Kidney (tissue), 14 donors: ENCODE data around the gene SMG6. TPM values are rescaled to one million over a fixed set of nuclear protein-coding genes. Genes with fewer than 3 reads are reported as not detected.

Experiments used
- DNase-seq, 5 donors: peaks; one replicate each; pipeline ENCODE4 v3.0.0-alpha.2; 2013 to 2020
- FAIRE-seq: peaks from 2 replicates; lab custom pipeline; 2012; peaks lifted over from hg19 to GRCh38; lab: Jason Lieb, UNC
- H3K27ac ChIP-seq, 2 donors: one replicate each; pipeline ENCODE4 v1.7.0; 2013; ENCODE audit warnings: low read depth in 2 of 2, low read length in 2 of 2, inconsistent platforms in 1 of 2
- H3K27me3 ChIP-seq: one replicate; pipeline ENCODE4 v1.7.1; 2013; ENCODE audit warnings: low read length, inconsistent platforms; ENCODE audit not compliant: control insufficient read depth, insufficient read depth
- H3K36me3 ChIP-seq, 3 donors: one replicate each; pipeline versions ENCODE4 v1.7.0 to v1.7.1; 2013; ENCODE audit warnings: low read length in 3 of 3, control low read depth in 1 of 3, inconsistent platforms in 1 of 3; ENCODE audit not compliant: insufficient read depth in 3 of 3, control insufficient read depth in 2 of 3
- H3K4me1 ChIP-seq, 3 donors: one replicate each; pipeline versions ENCODE4 v1.7.0 to v1.7.1; 2013; ENCODE audit warnings: low read length in 3 of 3, inconsistent platforms in 1 of 3, low read depth in 1 of 3; ENCODE audit not compliant: control insufficient read depth in 2 of 3, insufficient read depth in 2 of 3
- H3K4me3 ChIP-seq, 3 donors: one replicate each; pipeline versions ENCODE4 v1.7.0 to v1.8.1; 2013; ENCODE audit warnings: low read length in 3 of 3, control low read depth in 1 of 3, inconsistent platforms in 1 of 3
- H3K9ac ChIP-seq, 3 donors: one replicate each; pipeline versions ENCODE4 v1.7.0 to v1.7.1; 2013; ENCODE audit warnings: low read length in 3 of 3, control low read depth in 1 of 3, inconsistent platforms in 1 of 3
- H3K9me3 ChIP-seq, 3 donors: one replicate each; pipeline versions ENCODE4 v1.7.0 to v1.7.1; 2013; ENCODE audit warnings: low read length in 3 of 3, control low read depth in 1 of 3, inconsistent platforms in 1 of 3; ENCODE audit not compliant: control insufficient read depth in 2 of 3, insufficient read depth in 1 of 3
- intact Hi-C: fragments of 100-400 bp; cut with DNase I; formaldehyde crosslinking; loops from one replicate; pipeline ENCODE4 v1.11.1; 2022
- polyA plus RNA-seq: library from polyadenylated mRNA; stranded (reverse); fragments of 350-450 nt; fragmentation: Illumina TruSeq; extraction: RNeasy Lipid Tissue Mini Kit (QIAGEN cat#74804); gene quantifications from one replicate; pipeline ENCODE4 v1.2.3, GENCODE V29; 2014; ENCODE audit warnings: low read depth, low replicate concordance; ENCODE audit not compliant: insufficient read depth
- total RNA-seq: library from RNA; stranded (reverse); fragmentation: NEBNext Ultra II Directional; extraction: Animal tissue kit (Norgen Biotek cat#: 25700); gene quantifications from one replicate; pipeline ENCODE4 v1.2.1, GENCODE V29; 2021
- TF ChIP-seq, protein P1 (sequence below): IDR thresholded peaks from 3 replicates; pipeline ENCODE4 v1.5.1; 2012; ENCODE audit warnings: mild to moderate bottlenecking, moderate library complexity, borderline replicate concordance; ENCODE audit not compliant: insufficient read depth; ENCODE audit errors: extremely low read depth
- donor health status: control.
- donor health status: control.
- donor health status: control.
- donor health status: control.
- donor health status: control.
- donor health status: DM: yes; HTN: yes; CAD: no.
- donor health status: Normal renal cell carcinoma (clear cell type).

SMG6 gene
- total and polyA plus RNA-seq, 2 donors from 2014 or later = 20.6 to 37.3 TPM

DNA sequence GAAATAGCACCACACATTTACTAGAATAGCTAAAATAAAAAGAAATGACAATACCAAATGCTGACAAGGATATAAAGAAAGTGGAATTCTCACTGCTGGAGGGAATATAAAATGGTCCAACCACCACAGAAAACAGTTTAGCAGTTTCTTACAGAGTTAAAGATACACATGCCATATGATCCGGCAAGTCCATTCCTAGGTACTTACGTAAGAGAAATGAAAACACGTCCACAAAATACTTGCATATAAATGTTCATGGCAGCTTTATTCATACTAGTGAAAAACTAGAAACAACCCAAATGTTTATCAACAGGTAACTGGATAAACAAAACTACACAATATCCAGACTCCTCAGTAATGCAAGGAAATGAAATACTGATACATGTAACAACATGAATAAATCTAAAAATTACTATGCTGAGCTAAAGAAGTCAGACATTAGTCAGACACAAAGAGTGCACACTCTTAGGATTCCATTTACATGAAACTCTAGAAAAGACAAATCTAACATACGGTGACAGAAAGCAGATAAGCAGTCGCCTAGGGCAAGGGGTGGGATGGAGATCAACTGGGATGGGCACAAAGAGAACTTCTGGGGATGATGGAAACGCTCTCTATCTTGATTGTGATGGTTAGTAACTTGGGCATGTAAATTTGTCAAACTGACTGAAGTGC lies 76.4 kb downstream of the SMG6 start:
- no peak overlapping the region for H3K27ac ChIP-seq
- H3K4me3 ChIP-seq = no peak overlapping the region
- TF ChIP-seq, protein P1, sequence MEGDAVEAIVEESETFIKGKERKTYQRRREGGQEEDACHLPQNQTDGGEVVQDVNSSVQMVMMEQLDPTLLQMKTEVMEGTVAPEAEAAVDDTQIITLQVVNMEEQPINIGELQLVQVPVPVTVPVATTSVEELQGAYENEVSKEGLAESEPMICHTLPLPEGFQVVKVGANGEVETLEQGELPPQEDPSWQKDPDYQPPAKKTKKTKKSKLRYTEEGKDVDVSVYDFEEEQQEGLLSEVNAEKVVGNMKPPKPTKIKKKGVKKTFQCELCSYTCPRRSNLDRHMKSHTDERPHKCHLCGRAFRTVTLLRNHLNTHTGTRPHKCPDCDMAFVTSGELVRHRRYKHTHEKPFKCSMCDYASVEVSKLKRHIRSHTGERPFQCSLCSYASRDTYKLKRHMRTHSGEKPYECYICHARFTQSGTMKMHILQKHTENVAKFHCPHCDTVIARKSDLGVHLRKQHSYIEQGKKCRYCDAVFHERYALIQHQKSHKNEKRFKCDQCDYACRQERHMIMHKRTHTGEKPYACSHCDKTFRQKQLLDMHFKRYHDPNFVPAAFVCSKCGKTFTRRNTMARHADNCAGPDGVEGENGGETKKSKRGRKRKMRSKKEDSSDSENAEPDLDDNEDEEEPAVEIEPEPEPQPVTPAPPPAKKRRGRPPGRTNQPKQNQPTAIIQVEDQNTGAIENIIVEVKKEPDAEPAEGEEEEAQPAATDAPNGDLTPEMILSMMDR = no peak
- no peaks in the 10 kb centered on the region for H3K9me3 ChIP-seq
- H3K4me1 ChIP-seq = peaks cover 0 to 12% (median 9%) of the 10 kb centered on the region in 3 donors
- FAIRE-seq (no peak), DNase-seq (no peak)
- intact Hi-C loops = no loop called here
- H3K9ac ChIP-seq = no peak overlapping the region
- no peaks in the 10 kb centered on the region for H3K27me3 ChIP-seq
- H3K36me3 ChIP-seq = peaks cover 0 to under 1% (median 0%) of the 10 kb centered on the region in 3 donors

DNA sequence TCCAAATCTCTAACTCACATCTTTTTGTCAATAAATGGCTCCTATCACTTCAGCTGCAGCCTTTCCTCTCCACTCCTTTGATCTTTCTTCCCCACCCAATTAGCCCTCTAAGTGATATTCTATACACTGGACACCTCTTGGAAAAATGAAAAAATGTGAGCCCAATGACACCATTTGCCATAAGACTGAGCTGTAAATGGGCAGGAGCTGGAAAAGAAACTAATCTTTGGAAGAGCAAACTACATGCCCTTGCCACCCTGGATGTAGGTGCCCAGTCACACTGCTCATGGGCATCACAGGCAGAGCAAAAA lies 80.0 kb downstream of the SMG6 start:
- Histone ChIP-seq H3K36me3 (no peaks in the 10 kb centered on the region), H3K4me3 (no peak overlapping the region), H3K27me3 (no peaks in the 10 kb centered on the region), H3K9ac (no peak overlapping the region), H3K27ac (no peak overlapping the region), H3K4me1 (peaks cover 0 to 12% (median 9%) of the 10 kb centered on the region in 3 donors), H3K9me3 (no peaks in the 10 kb centered on the region)
- intact Hi-C loops = no loop called here
- FAIRE-seq = no peak
- no peak for DNase-seq
- TF ChIP-seq, protein P1 = no peak

DNA sequence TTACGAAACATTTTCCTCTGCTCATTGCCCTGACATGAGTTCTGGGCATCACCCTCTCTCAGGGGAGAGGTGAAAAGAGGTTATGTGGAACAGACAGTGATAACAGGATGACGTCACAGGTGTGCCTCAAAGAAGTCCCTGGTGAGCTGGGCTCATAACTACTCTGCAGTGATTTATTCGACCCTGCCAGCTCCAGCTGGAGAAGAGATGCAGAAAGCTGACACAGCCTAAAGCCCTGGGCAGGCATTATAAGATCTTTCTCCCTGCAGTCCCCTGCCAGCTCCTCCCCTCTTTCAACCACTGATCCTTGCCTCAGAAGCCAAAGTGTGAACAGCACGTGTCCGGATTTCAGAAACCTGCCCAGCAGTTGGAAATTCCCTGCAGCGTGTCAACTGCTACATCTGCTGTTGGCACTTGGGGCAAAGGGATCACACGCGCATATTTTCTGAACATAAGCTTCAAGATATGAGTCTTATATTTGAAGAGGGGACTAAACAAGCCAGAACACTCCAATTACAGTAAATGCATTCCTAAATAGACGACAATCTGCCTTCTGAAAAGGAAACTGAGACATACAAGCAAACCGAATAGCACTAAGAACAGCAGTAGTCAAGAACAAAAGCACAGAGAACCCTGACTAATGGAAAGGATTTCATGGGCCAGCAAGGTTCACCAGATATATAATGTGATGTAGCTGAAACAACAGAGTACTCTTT lies 80.5 kb downstream of the SMG6 start:
- H3K9me3 ChIP-seq = no peaks in the 10 kb centered on the region
- TF ChIP-seq, protein P1 = no peak
- H3K9ac ChIP-seq = no peak overlapping the region
- intact Hi-C loops = no loop called here
- DNase-seq (peak in 3 of 5 donors; percentile 46 to 61 (median 55)), FAIRE-seq (no peak)
- H3K27ac ChIP-seq = no peak overlapping the region
- no peaks in the 10 kb centered on the region for H3K36me3 ChIP-seq
- H3K4me3 ChIP-seq = no peak overlapping the region
- H3K4me1 ChIP-seq = peaks cover 0 to 12% (median 9%) of the 10 kb centered on the region in 3 donors
- H3K27me3 ChIP-seq = no peaks in the 10 kb centered on the region
